HL-60/S4 treated with retinoic acid at 250 ng/mL for 4 days and 3 days (cell line): Measurements from ENCODE around the gene ERGIC2.
"Not testable (repeated sequence)": the region's sequence is repeated elsewhere in the genome, so short reads cannot be mapped to it uniquely, and the experiment has no call there.

Experiments
- in situ Hi-C: fragments of 300-500 bp; cut with MboI; formaldehyde crosslinking; loops from 2 replicates; pipeline ENCODE4 v1.7.0; 2022; ENCODE audit warnings: low sequenced_read_pairs

Gene ERGIC2

DNA sequence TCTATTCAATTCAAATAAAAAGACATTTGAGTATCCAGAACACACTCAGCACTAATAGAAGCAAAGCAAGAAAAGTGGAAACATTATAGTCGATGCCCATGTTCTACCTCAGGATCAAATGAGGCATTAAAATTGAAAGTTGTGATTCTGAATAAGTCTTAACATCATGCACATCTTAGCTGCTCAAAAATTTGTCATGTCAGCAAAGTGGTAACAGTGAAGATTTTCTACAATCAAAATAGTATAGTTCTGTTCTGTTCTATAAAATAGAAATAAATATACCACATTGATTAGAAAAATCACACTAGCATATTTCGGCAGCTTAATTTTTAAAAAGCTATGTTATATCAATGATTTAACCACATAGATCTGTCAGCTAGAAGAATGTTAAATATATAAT lies 74.7 kb downstream of the ERGIC2 start:
- in situ Hi-C loops = loop anchor here (25.0 kb wide), 1 partner anchor 219 kb away; no protein-coding TSS in a partner anchor

DNA sequence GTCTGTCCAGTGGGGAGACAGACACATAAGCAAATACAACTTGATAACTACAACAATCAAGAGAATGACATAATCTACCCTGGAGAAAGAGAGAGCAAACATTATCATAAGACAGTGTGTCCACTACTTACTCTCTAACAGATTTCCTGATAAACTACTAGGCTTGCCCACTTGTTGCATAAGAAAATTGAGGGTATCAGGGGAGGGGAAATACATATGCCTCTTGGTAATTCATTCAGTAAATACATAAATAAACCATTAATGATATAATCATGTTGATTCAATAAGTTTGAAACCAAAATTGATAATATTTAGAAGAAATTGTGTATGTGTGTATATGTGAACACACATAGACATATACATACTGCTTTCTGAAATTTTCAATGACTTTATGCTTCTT lies 76.6 kb downstream of the ERGIC2 start:
- in situ Hi-C loops = loop anchor here (25.0 kb wide), 1 partner anchor 217 kb away; no protein-coding TSS in a partner anchor

DNA sequence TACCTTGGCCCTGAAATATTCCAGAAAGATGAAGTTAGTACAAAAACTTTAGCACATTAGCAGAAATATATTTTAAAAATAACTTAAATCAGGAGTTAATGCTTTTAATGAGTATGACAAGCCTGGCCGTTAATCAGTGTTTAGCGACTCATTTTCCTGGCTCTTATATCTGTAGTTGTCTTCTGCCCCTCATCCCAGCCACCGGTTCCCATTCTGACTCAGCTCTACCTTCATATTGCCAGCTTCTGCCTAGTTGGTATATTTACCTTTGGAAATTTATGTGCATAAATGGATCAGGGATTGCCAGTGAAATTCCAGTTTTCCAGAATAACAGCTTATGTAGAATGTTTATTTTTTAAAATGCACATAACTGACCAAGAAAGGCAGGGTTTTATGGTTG lies 79.9 kb downstream of the ERGIC2 start:
- in situ Hi-C loops = loop anchor here (25.0 kb wide), 1 partner anchor 214 kb away; no protein-coding TSS in a partner anchor

DNA sequence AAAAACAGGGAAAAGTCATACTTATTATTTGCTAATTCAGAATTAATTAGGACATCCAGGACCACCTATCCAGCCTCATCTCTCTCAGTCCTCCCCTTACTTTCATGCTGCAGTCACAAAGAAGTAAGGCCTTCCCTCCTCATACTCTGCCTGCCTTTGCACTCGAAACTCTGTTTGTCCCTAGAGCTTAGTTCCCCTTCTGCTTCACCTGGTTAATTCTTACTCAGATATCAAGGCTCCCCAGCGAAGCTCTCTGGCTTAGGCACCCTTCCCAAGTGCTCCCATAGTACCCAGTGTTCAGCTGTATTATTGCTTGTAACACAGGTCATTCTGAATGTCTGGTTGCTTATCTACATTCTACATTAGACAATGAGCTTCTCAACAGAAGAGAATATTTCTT lies 81.3 kb downstream of the ERGIC2 start:
- in situ Hi-C loops = loop anchor here (25.0 kb wide), 1 partner anchor 212 kb away; no protein-coding TSS in a partner anchor

DNA sequence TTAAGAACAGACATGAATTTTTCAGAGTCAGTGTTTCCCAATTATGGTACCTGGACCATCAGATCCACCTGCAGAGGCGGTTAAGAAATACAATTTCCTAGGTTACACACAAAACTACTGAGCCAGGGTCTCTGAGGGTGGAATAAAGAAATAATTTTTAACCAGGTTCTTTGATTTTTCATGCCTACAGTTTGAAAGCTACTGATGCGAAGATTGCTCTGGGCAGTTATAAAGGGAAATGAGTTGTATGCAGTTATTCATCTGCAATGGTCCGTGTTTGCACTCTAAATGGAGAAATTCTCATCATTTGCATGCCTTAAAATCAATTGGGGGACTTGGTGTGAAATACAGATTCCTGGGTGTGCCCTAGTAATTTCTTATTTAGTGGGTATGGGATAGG lies 89.7 kb downstream of the ERGIC2 start:
- in situ Hi-C loops = no loop called here

DNA sequence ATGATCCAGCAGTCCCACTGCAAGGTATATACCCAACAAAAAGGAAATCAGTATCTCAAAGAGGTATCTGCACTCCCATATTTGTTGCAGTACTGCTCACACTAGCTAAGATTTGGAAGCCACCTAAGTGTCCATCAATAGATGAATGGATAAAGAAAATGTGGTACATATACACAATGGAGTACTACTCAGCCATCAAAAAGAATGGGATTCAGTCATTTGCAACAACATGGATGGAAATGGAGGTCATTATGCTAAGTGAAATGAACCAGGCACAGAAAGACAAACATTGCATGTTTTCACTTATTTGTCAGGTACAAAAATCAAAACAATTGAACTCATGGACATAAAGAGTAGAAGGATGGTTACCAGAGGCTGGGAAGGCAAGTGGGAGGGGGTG lies 90.5 kb downstream of the ERGIC2 start:
- in situ Hi-C loops = not testable (repeated sequence)

DNA sequence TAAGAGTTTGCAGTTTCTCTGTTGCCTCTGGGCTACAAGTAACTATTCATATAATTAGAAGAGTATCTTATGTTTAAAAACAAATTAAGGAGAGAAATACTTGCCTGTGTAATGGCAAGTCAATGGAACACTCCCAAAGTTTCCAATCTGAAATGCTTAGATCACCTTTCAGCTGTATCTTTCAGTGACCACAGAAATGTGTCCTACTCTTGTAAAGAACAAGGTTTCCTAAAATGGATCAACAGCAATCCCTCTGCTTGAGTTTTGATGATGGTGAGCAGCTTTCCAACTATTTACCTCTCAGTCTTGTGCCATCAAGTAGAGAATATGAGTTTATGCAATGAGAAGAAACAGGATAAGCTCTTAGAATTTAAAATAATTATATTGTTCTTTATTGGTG lies 92.9 kb downstream of the ERGIC2 start:
- in situ Hi-C loops = no loop called here

DNA sequence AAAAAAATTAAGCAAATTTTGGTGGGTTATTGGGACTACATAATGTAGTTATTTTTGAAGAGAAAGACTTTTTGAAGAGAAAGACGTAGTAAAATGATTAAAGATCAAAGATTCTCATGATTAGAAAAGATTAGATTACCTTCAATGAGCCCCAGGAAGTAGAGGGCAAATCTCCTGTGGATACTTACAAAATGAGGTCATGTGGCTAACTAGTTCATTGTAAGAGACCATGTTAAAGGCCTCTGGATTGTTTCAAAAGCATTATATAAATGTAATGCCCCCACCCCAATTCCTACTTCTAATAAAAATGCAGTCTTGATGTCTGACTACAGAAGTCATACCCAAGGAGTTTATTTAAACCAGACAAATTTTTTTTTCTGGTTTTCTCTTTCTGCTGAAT lies 93.3 kb downstream of the ERGIC2 start:
- in situ Hi-C loops = no loop called here
